Endothelial cell of umbilical vein (primary cell): ENCODE results near the gene CLDN6. TPM values are rescaled to one million over a fixed set of nuclear protein-coding genes. Genes with fewer than 3 reads are reported as not detected.

Experiments used
- BruUV-seq: library from RNA; stranded (reverse); fragments of 400-500 nt; replicated peaks from 2 replicates; lab custom pipeline; 2021; lab: Mats Ljungman, UMichigan
- CTCF ChIA-PET: fragments of 300-600, 350-600 bp; sonication (Branson Sonifier 250); formaldehyde crosslinking; loops from one replicate; lab custom pipeline; 2021; ENCODE audit warnings: antibody characterized with exemption, inconsistent platforms; lab: Charles Lee
- POLR2A ChIA-PET: fragments of 300-600, 350-600 bp; sonication (Branson Sonifier 250); formaldehyde crosslinking; loops from one replicate; lab custom pipeline; 2021; ENCODE audit warnings: antibody characterized with exemption, inconsistent platforms; lab: Charles Lee
- DNase-seq: peaks from one replicate; pipeline ENCODE4 v3.0.0-alpha.2; 2011; ENCODE audit warnings: low read depth, low spot score
- FAIRE-seq: peaks from 2 replicates; lab custom pipeline; 2011; peaks lifted over from hg19 to GRCh38; lab: Jason Lieb, UNC
- H2AFZ ChIP-seq: 2 replicates; pipeline ENCODE4 v1.6.0; 2012; ENCODE audit warnings: low read depth, low read length, control low read depth, inconsistent platforms
- H3K27ac ChIP-seq: 2 replicates; pipeline ENCODE4 v1.5.1; 2011; ENCODE audit warnings: low read depth, mild to moderate bottlenecking, control low read depth, low read length, moderate library complexity; ENCODE audit not compliant: insufficient read depth
- H3K27me3 ChIP-seq, 2 experiments: 2 replicates each; pipeline versions ENCODE4 v1.6.0 to v1.6.1; 2011; ENCODE audit warnings: low read length in 2 of 2, mixed read lengths in 1 of 2; ENCODE audit not compliant: control insufficient read depth in 2 of 2, insufficient read depth in 2 of 2
- H3K36me3 ChIP-seq, 2 experiments: 2 replicates in 1 of 2; 3 replicates in 1 of 2; pipeline ENCODE4 v1.5.1; 2011; ENCODE audit warnings: low read length in 2 of 2, mild to moderate bottlenecking in 1 of 2, moderate library complexity in 1 of 2; ENCODE audit not compliant: control insufficient read depth in 2 of 2, insufficient read depth in 2 of 2; ENCODE audit errors: extremely low read depth in 1 of 2
- H3K4me1 ChIP-seq: 3 replicates; pipeline ENCODE4 v1.5.1; 2011; ENCODE audit warnings: mild to moderate bottlenecking, low read length; ENCODE audit not compliant: control insufficient read depth, insufficient read depth; ENCODE audit errors: extremely low read depth
- H3K4me2 ChIP-seq: 2 replicates; pipeline ENCODE4 v1.6.1; 2011; ENCODE audit warnings: low read length, control low read depth, mixed read lengths; ENCODE audit not compliant: insufficient read depth
- H3K4me3 ChIP-seq, 3 experiments: fragments of 200-600 bp in 1 of 3; sonication (generic), shearing (Covaris generic) in 1 of 3; replicated peaks in 1 of 3; 2 replicates each; pipeline ENCODE4 v1.5.1; 2011 to 2016; ENCODE audit warnings: control low read depth in 3 of 3, low read length in 3 of 3, mild to moderate bottlenecking in 2 of 3, inconsistent platforms in 1 of 3, low read depth in 1 of 3, moderate library complexity in 1 of 3; ENCODE audit not compliant: insufficient read depth in 1 of 3
- H3K79me2 ChIP-seq: 2 replicates; pipeline ENCODE4 v1.6.0; 2012; ENCODE audit warnings: low read length, inconsistent platforms; ENCODE audit not compliant: control insufficient read depth, insufficient read depth
- H3K9ac ChIP-seq: replicated peaks from 2 replicates; pipeline ENCODE3; 2011; ENCODE audit warnings: low read length, control low read depth; ENCODE audit not compliant: insufficient read depth; ENCODE audit errors: extremely low read depth
- H3K9me1 ChIP-seq: replicated peaks from 3 replicates; pipeline ENCODE4 v1.6.0; 2011; ENCODE audit warnings: mild to moderate bottlenecking, low read length; ENCODE audit not compliant: control insufficient read depth, insufficient read depth; ENCODE audit errors: extremely low read depth
- H3K9me3 ChIP-seq: replicated peaks from 2 replicates; pipeline ENCODE4 v1.5.1; 2012; ENCODE audit warnings: low read length, inconsistent platforms; ENCODE audit not compliant: control insufficient read depth, insufficient read depth
- H4K20me1 ChIP-seq: replicated peaks from 2 replicates; pipeline ENCODE3; 2011; ENCODE audit warnings: mild to moderate bottlenecking, low read length; ENCODE audit not compliant: control insufficient read depth, insufficient read depth; ENCODE audit errors: extremely low read depth
- EZH2 ChIP-seq: IDR thresholded peaks from 2 replicates; pipeline ENCODE4 v1.6.1; 2012; ENCODE audit warnings: borderline replicate concordance, low read depth, mild to moderate bottlenecking, moderate library complexity, low read length, inconsistent platforms; ENCODE audit not compliant: severe bottlenecking
- FOS ChIP-seq: IDR thresholded peaks from 2 replicates; pipeline ENCODE4 v1.6.1; 2011; ENCODE audit warnings: mild to moderate bottlenecking, low read length, moderate library complexity, borderline replicate concordance; ENCODE audit not compliant: insufficient read depth
- GATA2 ChIP-seq: IDR thresholded peaks from 2 replicates; pipeline ENCODE4 v1.7.0; 2011; ENCODE audit warnings: low read depth, mild to moderate bottlenecking, moderate library complexity, mixed read lengths, low read length; ENCODE audit not compliant: insufficient read length, insufficient read depth
- JUN ChIP-seq: IDR thresholded peaks from 2 replicates; pipeline ENCODE4 v1.6.1; 2011; ENCODE audit warnings: borderline replicate concordance, low read depth; ENCODE audit not compliant: insufficient read length, insufficient read depth
- MYC ChIP-seq: IDR thresholded peaks from one replicate; pipeline ENCODE4 v1.6.1; 2011; ENCODE audit warnings: mild to moderate bottlenecking, low read depth, low read length
- POLR2A ChIP-seq: IDR thresholded peaks from 2 replicates; pipeline ENCODE4 v1.6.1; 2012; ENCODE audit warnings: low read depth, mild to moderate bottlenecking, control low read depth, low read length
- POLR2AphosphoS5 ChIP-seq: IDR thresholded peaks from 2 replicates; pipeline ENCODE4 v1.6.1; 2012; ENCODE audit warnings: low read depth, mild to moderate bottlenecking, control low read depth, low read length, moderate library complexity; ENCODE audit not compliant: insufficient read depth
- dilution Hi-C: fragments of 300-500 bp; cut with MboI; formaldehyde crosslinking; loops from one replicate; pipeline ENCODE4 v1.15.0; 2019; ENCODE audit warnings: low sequenced_read_pairs; ENCODE audit not compliant: extremely low pct_ligation_motif_present
- intact Hi-C: fragments of 100-400 bp; cut with micrococcal nuclease; formaldehyde crosslinking; loops from one replicate; pipeline ENCODE4 v1.10.0; 2022
- polyA plus RNA-seq, 4 experiments: library from polyadenylated mRNA; depleted of rRNA in 3 of 4; stranded (reverse) in 3 of 4; unstranded in 1 of 4; fragments of >200 nt; gene quantifications; 2 replicates each; pipeline versions ENCODE4 v1.2.1 to v1.2.3, GENCODE V29; 2011 to 2012; ENCODE audit warnings: missing spikeins in 1 of 4
- total RNA-seq: library from RNA; stranded (reverse); gene quantifications from 2 replicates; pipeline ENCODE4 v1.2.3, GENCODE V29; 2021
- TF ChIP-seq, protein P1 (sequence below), 2 donors: IDR thresholded peaks; 1 replicate in 1 of 2; 2 replicates in 1 of 2; pipeline ENCODE4 v1.5.1; 2011; ENCODE audit warnings: low read length in 2 of 2, mild to moderate bottlenecking in 2 of 2, moderate library complexity in 2 of 2, control low read depth in 1 of 2, inconsistent platforms in 1 of 2, low read depth in 1 of 2; ENCODE audit not compliant: insufficient read depth in 1 of 2; ENCODE audit errors: extremely low read depth in 1 of 2
- TF ChIP-seq, protein P2 (sequence below): IDR thresholded peaks from 2 replicates; pipeline ENCODE4 v1.6.1; 2011; ENCODE audit not compliant: insufficient read depth, insufficient read length

Gene CLDN6
- total and polyA plus RNA-seq, 2 donors (not counting 3 experiments of a cell fraction or from before 2014, with no cell fraction given), result 0.28 TPM; not detected in 1

DNA sequence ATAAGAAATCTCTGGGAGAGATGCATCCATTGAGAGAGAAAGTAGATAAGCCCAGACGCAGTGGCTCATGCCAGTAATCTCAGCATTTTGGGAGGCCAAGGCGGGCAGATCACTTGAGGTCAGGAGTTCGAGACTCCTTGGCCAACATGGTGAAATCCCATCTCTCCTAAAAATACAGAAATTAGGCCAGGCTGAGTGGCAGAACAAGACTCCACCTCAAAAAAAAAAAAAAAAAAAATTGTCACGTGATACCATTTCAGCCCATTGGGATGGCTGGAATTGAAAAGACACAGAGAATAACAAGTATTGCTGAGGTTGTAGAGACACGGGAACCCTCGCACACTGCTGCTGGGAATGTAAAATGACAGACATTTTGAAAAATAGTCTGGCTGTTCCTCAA is 44.6 kb upstream of the CLDN6 start:
- Histone ChIP-seq H3K9me1 (no peaks in the 10 kb centered on the region), H2AFZ (no peak overlapping the region), H3K4me2 (no peak overlapping the region), H3K4me1 (peaks cover 27% of the 10 kb centered on the region), H3K4me3 (no peak overlapping the region), H3K9me3 (no peaks in the 10 kb centered on the region), H3K79me2 (peaks cover 4% of the 10 kb centered on the region), H4K20me1 (no peaks in the 10 kb centered on the region), H3K27ac (no peak overlapping the region), H3K27me3 (no peaks in the 10 kb centered on the region), H3K36me3 (no peaks in the 10 kb centered on the region), H3K9ac (no peak overlapping the region)
- ChIA-PET POLR2A (no interaction called here), CTCF (interaction anchor here (1.2 to 2.5 kb wide), 2 partner anchors 65 to 67 kb away, joined by 4 to 13 read pairs; no protein-coding TSS in a partner anchor)
- TF ChIP-seq POLR2A (no peak), FOS (no peak), JUN (no peak), GATA2 (no peak), EZH2 (no peak), POLR2AphosphoS5 (no peak), MYC (no peak)
- TF ChIP-seq, protein P1, sequence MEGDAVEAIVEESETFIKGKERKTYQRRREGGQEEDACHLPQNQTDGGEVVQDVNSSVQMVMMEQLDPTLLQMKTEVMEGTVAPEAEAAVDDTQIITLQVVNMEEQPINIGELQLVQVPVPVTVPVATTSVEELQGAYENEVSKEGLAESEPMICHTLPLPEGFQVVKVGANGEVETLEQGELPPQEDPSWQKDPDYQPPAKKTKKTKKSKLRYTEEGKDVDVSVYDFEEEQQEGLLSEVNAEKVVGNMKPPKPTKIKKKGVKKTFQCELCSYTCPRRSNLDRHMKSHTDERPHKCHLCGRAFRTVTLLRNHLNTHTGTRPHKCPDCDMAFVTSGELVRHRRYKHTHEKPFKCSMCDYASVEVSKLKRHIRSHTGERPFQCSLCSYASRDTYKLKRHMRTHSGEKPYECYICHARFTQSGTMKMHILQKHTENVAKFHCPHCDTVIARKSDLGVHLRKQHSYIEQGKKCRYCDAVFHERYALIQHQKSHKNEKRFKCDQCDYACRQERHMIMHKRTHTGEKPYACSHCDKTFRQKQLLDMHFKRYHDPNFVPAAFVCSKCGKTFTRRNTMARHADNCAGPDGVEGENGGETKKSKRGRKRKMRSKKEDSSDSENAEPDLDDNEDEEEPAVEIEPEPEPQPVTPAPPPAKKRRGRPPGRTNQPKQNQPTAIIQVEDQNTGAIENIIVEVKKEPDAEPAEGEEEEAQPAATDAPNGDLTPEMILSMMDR (IDR thresholded peaks at IDR 0.05; ENCODE audit: extremely low read depth in 1 of 2, insufficient read depth in 1 of 2, low read depth in 1 of 2, low read length in 2 of 2), result no peak
- TF ChIP-seq, protein P2, sequence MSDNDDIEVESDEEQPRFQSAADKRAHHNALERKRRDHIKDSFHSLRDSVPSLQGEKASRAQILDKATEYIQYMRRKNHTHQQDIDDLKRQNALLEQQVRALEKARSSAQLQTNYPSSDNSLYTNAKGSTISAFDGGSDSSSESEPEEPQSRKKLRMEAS, result no peak
- BruUV-seq, result no TSS peak
- no peak for DNase-seq
- intact Hi-C loops, result no loop called here
- dilution Hi-C loops, result no loop called here
- FAIRE-seq, result no peak
